Neural cell (in vitro differentiated cells): ENCODE results near the gene ARHGAP25.

Experiments
- EZH2 ChIP-seq: fragments of 200-600, 300-800 bp; shearing (Covaris generic), sonication (generic); IDR thresholded peaks from 2 replicates; pipeline ENCODE4 v1.6.1; 2014; ENCODE audit warnings: antibody characterized with exemption, low read length, borderline replicate concordance, mild to moderate bottlenecking; ENCODE audit not compliant: insufficient read depth, poor library complexity, severe bottlenecking
- MXI1 ChIP-seq: fragments of 450-650 bp; conservative IDR thresholded peaks from 2 replicates; pipeline ENCODE4 v1.6.1; 2014; ENCODE audit warnings: antibody characterized with exemption, mild to moderate bottlenecking; ENCODE audit not compliant: poor library complexity, severe bottlenecking
- RAD21 ChIP-seq: fragments of 450-650 bp; conservative IDR thresholded peaks from 2 replicates; pipeline ENCODE4 v1.6.1; 2014; ENCODE audit warnings: antibody characterized with exemption, mild to moderate bottlenecking, moderate library complexity
- TAF1 ChIP-seq: IDR thresholded peaks from 2 replicates; pipeline ENCODE4 v1.6.1; 2012; ENCODE audit warnings: low read depth
- TF ChIP-seq, protein P1 (sequence below): fragments of 450-650 bp; IDR thresholded peaks from 2 replicates; pipeline ENCODE4 v1.5.1; 2014; ENCODE audit warnings: antibody characterized with exemption, mild to moderate bottlenecking, moderate library complexity; ENCODE audit not compliant: poor library complexity, severe bottlenecking
- TF ChIP-seq, protein P2 (sequence below): IDR thresholded peaks from 2 replicates; pipeline ENCODE4 v1.6.1; 2012; ENCODE audit warnings: borderline replicate concordance

DNA sequence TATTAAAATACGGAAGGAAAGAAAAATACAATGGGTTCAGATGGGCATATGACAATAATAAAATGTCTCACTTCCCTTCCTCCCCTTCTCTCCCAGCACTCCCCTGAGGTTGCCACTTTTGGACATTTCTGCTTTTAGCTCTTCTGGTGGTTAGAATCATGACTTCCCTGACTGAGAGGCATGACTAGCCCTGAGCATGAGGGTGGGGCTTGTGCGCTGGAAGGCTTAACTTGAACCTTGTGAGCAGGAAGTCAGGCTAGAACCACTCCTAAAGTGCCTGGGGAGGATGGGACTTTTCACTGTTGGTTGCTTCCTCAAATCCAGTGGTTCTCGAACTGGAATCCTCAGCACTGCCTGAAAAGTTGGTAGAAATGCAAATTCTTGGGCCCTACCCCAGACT lies 19.7 kb upstream of the ARHGAP25 start:
- TF ChIP-seq RAD21 (no peak), TAF1 (no peak), MXI1 (no peak), EZH2 (no peak)
- TF ChIP-seq, protein P1, sequence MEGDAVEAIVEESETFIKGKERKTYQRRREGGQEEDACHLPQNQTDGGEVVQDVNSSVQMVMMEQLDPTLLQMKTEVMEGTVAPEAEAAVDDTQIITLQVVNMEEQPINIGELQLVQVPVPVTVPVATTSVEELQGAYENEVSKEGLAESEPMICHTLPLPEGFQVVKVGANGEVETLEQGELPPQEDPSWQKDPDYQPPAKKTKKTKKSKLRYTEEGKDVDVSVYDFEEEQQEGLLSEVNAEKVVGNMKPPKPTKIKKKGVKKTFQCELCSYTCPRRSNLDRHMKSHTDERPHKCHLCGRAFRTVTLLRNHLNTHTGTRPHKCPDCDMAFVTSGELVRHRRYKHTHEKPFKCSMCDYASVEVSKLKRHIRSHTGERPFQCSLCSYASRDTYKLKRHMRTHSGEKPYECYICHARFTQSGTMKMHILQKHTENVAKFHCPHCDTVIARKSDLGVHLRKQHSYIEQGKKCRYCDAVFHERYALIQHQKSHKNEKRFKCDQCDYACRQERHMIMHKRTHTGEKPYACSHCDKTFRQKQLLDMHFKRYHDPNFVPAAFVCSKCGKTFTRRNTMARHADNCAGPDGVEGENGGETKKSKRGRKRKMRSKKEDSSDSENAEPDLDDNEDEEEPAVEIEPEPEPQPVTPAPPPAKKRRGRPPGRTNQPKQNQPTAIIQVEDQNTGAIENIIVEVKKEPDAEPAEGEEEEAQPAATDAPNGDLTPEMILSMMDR = no peak
- TF ChIP-seq, protein P2, sequence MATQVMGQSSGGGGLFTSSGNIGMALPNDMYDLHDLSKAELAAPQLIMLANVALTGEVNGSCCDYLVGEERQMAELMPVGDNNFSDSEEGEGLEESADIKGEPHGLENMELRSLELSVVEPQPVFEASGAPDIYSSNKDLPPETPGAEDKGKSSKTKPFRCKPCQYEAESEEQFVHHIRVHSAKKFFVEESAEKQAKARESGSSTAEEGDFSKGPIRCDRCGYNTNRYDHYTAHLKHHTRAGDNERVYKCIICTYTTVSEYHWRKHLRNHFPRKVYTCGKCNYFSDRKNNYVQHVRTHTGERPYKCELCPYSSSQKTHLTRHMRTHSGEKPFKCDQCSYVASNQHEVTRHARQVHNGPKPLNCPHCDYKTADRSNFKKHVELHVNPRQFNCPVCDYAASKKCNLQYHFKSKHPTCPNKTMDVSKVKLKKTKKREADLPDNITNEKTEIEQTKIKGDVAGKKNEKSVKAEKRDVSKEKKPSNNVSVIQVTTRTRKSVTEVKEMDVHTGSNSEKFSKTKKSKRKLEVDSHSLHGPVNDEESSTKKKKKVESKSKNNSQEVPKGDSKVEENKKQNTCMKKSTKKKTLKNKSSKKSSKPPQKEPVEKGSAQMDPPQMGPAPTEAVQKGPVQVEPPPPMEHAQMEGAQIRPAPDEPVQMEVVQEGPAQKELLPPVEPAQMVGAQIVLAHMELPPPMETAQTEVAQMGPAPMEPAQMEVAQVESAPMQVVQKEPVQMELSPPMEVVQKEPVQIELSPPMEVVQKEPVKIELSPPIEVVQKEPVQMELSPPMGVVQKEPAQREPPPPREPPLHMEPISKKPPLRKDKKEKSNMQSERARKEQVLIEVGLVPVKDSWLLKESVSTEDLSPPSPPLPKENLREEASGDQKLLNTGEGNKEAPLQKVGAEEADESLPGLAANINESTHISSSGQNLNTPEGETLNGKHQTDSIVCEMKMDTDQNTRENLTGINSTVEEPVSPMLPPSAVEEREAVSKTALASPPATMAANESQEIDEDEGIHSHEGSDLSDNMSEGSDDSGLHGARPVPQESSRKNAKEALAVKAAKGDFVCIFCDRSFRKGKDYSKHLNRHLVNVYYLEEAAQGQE = no peak
